Calu3 (cell line): ENCODE data around the gene CREM. TPM values are rescaled to one million over a fixed set of nuclear protein-coding genes. Genes with fewer than 3 reads are reported as not detected.

Experiments
- BruUV-seq: library from RNA; stranded (reverse); fragments of 400-500 nt; replicated peaks from 2 replicates; lab custom pipeline; 2021; lab: Mats Ljungman, UMichigan
- CTCF ChIA-PET: fragments of 300-600 bp; sonication (Branson Sonifier 250); formaldehyde crosslinking; loops from one replicate; lab custom pipeline; 2022; ENCODE audit warnings: antibody characterized with exemption; lab: Charles Lee
- DNase-seq: peaks from one replicate; pipeline ENCODE4 v3.0.0; 2022
- H3K27ac Mint-ChIP-seq: one replicate; pipeline ENCODE4 v1.8.0; 2022; ENCODE audit warnings: mixed read lengths; ENCODE audit not compliant: unreplicated experiment
- H3K27me3 Mint-ChIP-seq: one replicate; pipeline ENCODE4 v1.8.0; 2022; ENCODE audit warnings: mixed read lengths; ENCODE audit not compliant: unreplicated experiment
- H3K36me3 Mint-ChIP-seq: one replicate; pipeline ENCODE4 v1.8.0; 2022; ENCODE audit warnings: mild to moderate bottlenecking, moderate library complexity, mixed read lengths; ENCODE audit not compliant: insufficient read depth, unreplicated experiment
- H3K4me1 Mint-ChIP-seq: one replicate; pipeline ENCODE4 v1.8.0; 2022; ENCODE audit warnings: mild to moderate bottlenecking, low read depth, mixed read lengths; ENCODE audit not compliant: unreplicated experiment
- H3K4me3 Mint-ChIP-seq: one replicate; pipeline ENCODE4 v1.8.0; 2022; ENCODE audit warnings: mild to moderate bottlenecking, low read depth, moderate library complexity, mixed read lengths; ENCODE audit not compliant: unreplicated experiment
- H3K9me3 Mint-ChIP-seq: one replicate; pipeline ENCODE4 v1.8.0; 2022; ENCODE audit warnings: low read depth, mixed read lengths; ENCODE audit not compliant: unreplicated experiment
- CTCF ChIP-seq: fragments of 200-600 bp; IDR thresholded peaks from one replicate; pipeline ENCODE4 v1.8.0; 2022; ENCODE audit warnings: antibody characterized with exemption; ENCODE audit not compliant: unreplicated experiment
- intact Hi-C: fragments of 100-400 bp; cut with micrococcal nuclease; formaldehyde crosslinking; loops from one replicate; pipeline ENCODE4 v1.10.0; 2022; ENCODE audit not compliant: unreplicated experiment
- total RNA-seq: library from RNA; stranded (reverse); gene quantifications from 2 replicates; pipeline ENCODE4 v1.2.3, GENCODE V29; 2022

Gene CREM
- total RNA-seq, 1 experiment from 2014 or later: 20.3 TPM

GRCh38 chr10:35208536-35208935 lies 81.9 kb downstream of the CREM start:
- BruUV-seq: no TSS peak

GRCh38 chr10:35208949-35209613 lies 82.4 kb downstream of the CREM start:
- intact Hi-C loops: no loop called here
- no peaks in the 10 kb centered on the region for H3K27me3 Mint-ChIP-seq
- CTCF ChIA-PET: no interaction called here

More at GRCh38 chr10:35208536-35208935, 81.9 kb downstream of the CREM start:
- Mint-ChIP-seq H3K27me3 (no peaks in the 10 kb centered on the region), H3K36me3 (no peaks in the 10 kb centered on the region), H3K4me1 (no peaks in the 10 kb centered on the region), H3K4me3 (no peak overlapping the region), H3K27ac (no peak overlapping the region), H3K9me3 (no peaks in the 10 kb centered on the region)
- intact Hi-C loops: no loop called here
- no peak for TF ChIP-seq CTCF
- DNase-seq: no peak
- CTCF ChIA-PET: interaction anchor here (0.6 kb wide), 1 partner anchor 9 kb away, joined by 3 read pairs; no protein-coding TSS in a partner anchor

GRCh38 chr10:35210961-35211360 lies 84.3 kb downstream of the CREM start:
- no TSS peak for BruUV-seq
- H3K9me3 Mint-ChIP-seq: no peaks in the 10 kb centered on the region
- H3K27me3 Mint-ChIP-seq: no peaks in the 10 kb centered on the region
- intact Hi-C loops: no loop called here
- DNase-seq: no peak
- no peaks in the 10 kb centered on the region for H3K4me1 Mint-ChIP-seq
- CTCF ChIA-PET: no interaction called here
- TF ChIP-seq CTCF: no peak
- no peak overlapping the region for H3K4me3 Mint-ChIP-seq
- H3K27ac Mint-ChIP-seq: no peak overlapping the region
- no peaks in the 10 kb centered on the region for H3K36me3 Mint-ChIP-seq

More at GRCh38 chr10:35208949-35209613, 82.4 kb downstream of the CREM start:
- Mint-ChIP-seq H3K4me3 (no peak overlapping the region), H3K27ac (no peak overlapping the region), H3K9me3 (no peaks in the 10 kb centered on the region), H3K36me3 (no peaks in the 10 kb centered on the region), H3K4me1 (no peaks in the 10 kb centered on the region)
- TF ChIP-seq CTCF: no peak
- BruUV-seq: no TSS peak
- no peak for DNase-seq

GRCh38 chr10:35211390-35211789 lies 84.7 kb downstream of the CREM start:
- no peak for TF ChIP-seq CTCF
- H3K9me3 Mint-ChIP-seq: no peaks in the 10 kb centered on the region
- no peak for DNase-seq
- no peaks in the 10 kb centered on the region for H3K4me1 Mint-ChIP-seq
- H3K27me3 Mint-ChIP-seq: no peaks in the 10 kb centered on the region
- no peak overlapping the region for H3K4me3 Mint-ChIP-seq
- CTCF ChIA-PET: no interaction called here
- H3K36me3 Mint-ChIP-seq: no peaks in the 10 kb centered on the region
- no peak overlapping the region for H3K27ac Mint-ChIP-seq
- intact Hi-C loops: no loop called here
- no TSS peak for BruUV-seq
